ENCODE results near the gene LMAN1.

GRCh38 chr18:59393381-59393780, 34.3 kb upstream of the LMAN1 start:
- TF ChIP-seq CTCF (IDR thresholded peaks at IDR 0.05) (no peak), POLR2A (IDR thresholded peaks at IDR 0.05) (no peak)

Measured in body of pancreas (tissue), 4 donors.